ENCODE results near the gene DOHH.
"Not testable (repeated sequence)": the region's sequence is repeated elsewhere in the genome, so short reads cannot be mapped to it uniquely, and the experiment has no call there.

DOHH gene

GRCh38 chr19:3535235-3535535, 34.7 kb upstream of the DOHH start:
- no peak for DNase-seq (ENCODE audit: extremely low read depth in 1 of 2, low read depth in 1 of 2)

DNA sequence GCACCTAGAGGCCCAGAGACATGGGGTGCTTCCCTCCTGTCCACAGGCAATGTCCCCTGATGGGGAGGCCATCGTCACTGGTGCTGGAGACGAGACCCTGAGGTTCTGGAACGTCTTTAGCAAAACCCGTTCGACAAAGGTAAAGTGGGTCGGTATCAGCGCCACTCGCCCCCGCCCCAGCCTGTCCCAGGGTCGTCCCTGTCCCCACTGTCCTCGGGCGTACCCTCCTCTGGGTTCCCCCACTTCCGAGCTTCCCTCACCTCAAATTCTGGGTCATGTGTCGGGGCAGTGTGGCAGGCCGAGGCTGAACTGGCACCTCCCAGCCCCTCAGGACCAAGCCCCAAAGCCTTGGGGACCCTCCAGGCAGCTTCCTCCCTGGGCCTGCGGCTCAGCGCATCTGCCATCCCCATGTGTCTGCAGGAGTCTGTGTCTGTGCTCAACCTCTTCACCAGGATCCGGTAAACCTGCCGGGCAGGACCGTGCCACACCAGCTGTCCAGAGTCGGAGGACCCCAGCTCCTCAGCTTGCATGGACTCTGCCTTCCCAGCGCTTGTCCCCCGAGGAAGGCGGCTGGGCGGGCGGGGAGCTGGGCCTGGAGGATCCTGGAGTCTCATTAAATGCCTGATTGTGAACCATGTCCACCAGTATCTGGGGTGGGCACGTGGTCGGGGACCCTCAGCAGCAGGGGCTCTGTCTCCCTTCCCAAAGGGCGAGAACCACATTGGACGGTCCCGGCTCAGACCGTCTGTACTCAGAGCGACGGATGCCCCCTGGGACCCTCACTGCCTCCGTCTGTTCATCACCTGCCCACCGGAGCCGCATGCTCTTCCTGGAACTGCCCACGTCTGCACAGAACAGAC, 34.1 kb upstream of the DOHH start:
- no peak for DNase-seq (ENCODE audit: extremely low read depth in 1 of 2, low read depth in 1 of 2)

GRCh38 chr19:3533563-3534216, 33.2 kb upstream of the DOHH start:
- DNase-seq (ENCODE audit: extremely low read depth in 1 of 2, low read depth in 1 of 2) = no peak

DNA sequence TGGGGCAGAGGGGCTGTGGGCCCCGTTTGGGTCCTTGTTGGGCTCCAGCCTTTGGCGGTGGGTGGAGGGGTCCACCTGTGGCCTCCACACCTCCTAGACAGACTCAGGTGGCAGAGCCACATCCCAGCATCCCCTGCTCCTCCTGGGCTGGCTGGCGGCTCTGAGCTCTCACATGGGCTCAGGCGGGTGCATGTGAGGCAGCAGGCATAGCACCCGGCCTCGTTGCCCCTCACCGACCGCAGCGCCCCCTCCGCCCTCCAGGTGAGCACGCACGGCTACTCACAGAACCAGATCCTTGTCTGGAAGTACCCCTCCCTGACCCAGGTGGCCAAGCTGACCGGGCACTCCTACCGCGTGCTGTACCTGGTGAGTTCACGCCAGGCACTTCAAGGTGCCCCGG, 32.6 kb upstream of the DOHH start:
- DNase-seq (ENCODE audit: extremely low read depth in 1 of 2, low read depth in 1 of 2) = no peak

- no peak for DNase-seq (ENCODE audit: extremely low read depth in 1 of 2, low read depth in 1 of 2)
These were observed 31.8 kb upstream of the DOHH start for GRCh38 chr19:3532154-3532786.

GRCh38 chr19:3531716-3532115, 31.2 kb upstream of the DOHH start:
- no peak for DNase-seq (ENCODE audit: extremely low read depth in 1 of 2, low read depth in 1 of 2)

- DNase-seq (ENCODE audit: extremely low read depth in 1 of 2, low read depth in 1 of 2) = no peak
These were observed 29.9 kb upstream of the DOHH start for GRCh38 chr19:3530389-3530788.

DNA sequence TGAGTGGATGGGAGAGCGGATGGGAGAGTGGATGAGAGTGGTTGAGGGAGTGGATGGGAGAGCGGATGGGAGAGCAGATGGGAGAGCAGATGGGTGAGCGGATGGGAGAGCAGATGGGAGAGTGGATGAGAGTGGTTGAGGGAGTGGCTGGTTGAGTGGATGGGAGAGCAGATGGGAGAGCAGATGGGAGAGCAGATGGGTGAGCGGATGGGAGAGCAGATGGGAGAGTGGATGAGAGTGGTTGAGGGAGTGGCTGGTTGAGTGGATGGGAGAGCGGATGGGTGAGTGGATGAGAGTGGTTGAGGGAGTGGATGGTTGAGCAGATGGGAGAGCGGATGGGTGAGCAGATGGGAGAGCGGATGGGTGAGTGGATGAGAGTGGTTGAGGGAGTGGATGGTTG, 28.8 kb upstream of the DOHH start:
- DNase-seq (ENCODE audit: extremely low read depth in 1 of 2, low read depth in 1 of 2) = not testable (repeated sequence)

DNA sequence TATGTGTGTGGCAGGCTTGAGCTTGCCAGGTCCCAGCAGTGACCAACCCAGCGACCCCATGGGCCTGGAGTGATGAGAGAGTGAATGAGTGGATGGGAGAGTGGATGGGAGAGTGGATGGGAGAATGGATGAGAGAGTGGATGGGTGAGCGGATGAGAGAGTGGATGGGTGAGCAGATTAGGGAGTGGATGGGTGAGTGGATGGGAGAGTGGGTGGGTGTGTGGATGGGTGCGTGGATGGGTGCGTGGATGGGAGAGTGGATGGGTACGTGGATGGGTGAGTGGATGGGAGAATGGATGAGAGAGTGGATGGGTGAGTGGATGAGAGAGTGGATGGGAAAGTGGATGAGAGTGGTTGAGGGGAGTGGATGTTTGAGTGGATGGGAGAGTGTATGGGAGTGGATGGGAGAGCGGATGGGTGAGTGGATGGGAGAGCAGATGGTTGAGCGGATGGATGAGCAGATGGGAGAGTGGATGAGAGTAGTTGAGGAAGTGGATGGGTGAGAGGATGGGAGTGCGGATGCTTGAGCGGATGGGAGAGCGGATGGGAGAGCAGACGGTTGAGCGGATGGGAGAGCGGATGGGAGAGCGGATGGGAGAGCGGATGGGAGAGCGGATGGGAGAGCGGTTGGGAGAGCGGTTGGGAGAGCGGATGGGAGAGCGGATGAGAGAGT, 28.2 kb upstream of the DOHH start:
- no peak for DNase-seq (ENCODE audit: extremely low read depth in 1 of 2, low read depth in 1 of 2)

GRCh38 chr19:3528080-3528479, 27.6 kb upstream of the DOHH start:
- DNase-seq (ENCODE audit: extremely low read depth in 1 of 2, low read depth in 1 of 2) = no peak

DNA sequence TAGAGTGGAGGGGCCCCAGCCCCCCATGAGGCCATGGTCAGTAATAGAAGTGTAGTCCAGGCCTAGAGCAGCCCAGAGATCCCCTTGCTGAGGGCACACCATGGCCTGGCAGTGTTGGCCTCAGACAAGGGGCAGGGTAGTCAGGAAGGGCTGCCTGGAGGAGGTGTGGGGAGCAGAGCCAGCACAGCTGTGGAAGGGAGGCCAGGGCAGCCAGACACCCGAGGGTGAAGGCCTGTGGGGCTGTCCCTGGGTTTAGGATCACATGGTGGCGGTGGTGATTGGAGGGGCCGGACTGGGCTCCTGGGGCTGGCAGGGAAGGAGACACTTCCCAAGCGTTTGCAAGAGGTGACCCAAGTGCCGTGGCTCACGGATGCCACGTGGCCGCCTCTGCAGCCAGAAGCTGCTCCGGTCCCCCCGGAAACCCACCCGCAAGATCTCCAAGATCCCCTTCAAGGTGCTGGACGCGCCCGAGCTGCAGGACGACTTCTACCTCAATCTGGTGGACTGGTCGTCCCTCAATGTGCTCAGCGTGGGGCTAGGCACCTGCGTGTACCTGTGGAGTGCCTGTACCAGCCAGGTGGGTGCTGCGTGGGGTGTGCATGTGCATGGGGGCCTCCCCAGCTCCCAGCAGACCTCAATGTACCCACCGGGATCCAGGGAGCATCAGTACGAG, 26.9 kb upstream of the DOHH start:
- DNase-seq (ENCODE audit: extremely low read depth in 1 of 2, low read depth in 1 of 2) = no peak

GRCh38 chr19:3526507-3527237, 26.2 kb upstream of the DOHH start:
- DNase-seq (ENCODE audit: extremely low read depth in 1 of 2, low read depth in 1 of 2) = no peak

DNA sequence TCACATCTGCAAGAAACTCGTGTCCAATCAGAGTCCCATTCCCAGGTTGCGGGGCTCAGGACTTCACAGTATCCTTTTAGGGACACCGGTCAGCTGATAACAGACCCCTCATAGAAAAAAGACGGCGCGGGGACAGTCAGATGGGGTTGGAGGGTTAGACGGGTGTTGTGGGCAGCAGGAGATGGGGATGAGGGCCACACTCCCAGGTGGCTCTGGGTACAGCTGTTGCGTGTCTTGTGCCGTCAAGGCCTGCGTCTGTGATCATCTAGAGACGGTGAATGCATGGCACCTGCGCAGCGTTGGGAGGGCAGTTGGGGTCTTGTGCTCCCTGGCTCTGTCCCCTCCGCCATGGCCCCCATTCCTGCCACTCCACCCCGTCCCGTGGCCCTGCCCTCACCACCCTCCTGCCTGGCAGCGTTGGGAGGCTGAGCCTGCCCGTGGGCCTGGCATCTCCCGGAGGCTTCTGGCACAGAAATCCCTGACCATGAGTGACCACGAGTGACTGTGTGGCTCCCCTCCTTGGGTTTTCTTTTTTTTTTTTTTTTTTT, 24.5 kb upstream of the DOHH start:
- no peak for DNase-seq (ENCODE audit: extremely low read depth in 1 of 2, low read depth in 1 of 2)

GRCh38 chr19:3524078-3524842, 23.8 kb upstream of the DOHH start:
- no peak for DNase-seq (ENCODE audit: extremely low read depth in 1 of 2, low read depth in 1 of 2)

DNA sequence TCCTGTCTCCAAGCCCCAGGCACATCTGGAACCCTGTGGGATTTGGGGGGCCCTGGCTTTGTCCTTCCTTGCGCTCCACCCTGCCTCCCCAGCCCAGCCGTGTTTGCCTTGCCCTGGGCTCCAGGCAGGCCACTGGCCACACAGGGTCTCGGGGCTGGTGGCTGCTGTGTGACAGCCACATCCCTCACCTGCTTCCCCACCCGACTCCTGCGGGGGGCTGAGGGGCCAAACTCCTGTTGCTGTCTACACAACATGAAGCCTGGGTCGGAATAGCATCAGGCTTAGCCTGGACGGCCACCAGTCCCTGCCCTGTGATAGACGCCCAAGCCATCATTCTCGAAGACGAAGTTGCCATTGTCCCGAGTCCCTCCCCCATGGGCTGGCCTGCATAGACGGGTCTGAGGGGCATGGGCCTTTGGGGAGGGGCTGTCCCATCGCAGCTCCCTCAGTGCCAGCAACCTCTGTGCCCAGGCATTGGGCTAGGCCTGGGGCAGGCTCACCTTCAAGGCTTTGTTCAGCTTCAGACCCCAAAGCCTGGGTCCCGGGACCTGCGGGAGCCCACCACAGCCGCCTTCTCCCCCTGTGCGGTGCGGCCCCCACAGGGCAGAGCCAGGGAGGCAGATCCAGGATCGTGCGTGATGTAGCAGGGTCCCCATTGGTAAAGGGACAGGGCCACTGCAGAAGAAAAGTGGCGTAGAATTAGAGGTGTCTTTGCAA, 23.0 kb upstream of the DOHH start:
- no peak for DNase-seq (ENCODE audit: extremely low read depth in 1 of 2, low read depth in 1 of 2)

DNA sequence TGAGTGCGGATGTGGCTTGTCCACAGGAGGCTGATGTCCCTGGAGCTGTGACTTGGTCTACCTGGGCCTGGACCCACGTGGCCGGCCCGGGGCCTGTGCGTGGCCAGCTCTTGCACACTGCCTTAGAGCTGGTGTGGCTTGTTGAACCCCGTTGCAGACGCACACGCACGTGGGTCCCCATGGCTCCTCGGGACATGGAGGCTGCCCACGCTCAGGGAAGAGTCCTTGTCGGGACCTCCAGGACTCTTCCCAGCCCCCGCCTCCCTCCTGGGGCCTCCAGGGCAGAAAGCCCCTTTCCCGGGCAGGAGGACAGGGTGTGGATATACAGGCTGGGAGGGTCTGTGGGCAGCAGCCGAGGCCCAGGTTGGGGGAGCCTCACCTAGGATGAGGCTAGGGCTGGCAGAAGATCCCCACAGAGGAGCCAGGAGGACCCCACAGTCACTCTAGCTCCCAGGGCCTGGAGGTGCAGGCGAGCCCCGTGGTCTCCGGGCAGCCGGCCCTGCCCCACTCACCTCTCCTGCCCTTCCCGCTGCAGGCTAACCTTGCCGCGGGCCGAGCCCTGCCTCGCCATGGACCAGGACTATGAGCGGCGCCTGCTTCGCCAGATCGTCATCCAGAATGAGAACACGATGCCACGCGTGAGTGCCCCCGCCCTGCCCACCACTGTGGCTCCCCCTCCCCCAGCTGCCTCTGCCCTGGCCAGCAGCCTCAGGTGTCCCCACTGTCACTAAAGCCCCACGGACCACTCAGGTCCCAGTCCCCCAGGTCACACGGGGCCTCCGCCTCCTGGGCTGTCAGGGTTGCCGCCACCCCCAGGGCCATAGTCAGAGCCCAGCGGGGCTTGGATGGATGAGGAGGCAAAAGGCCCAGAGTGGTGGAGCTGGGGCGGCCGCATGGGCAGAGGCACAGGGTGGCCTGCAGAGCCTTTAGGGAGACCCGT, 22.2 kb upstream of the DOHH start:
- DNase-seq (ENCODE audit: extremely low read depth in 1 of 2, low read depth in 1 of 2) = no peak

DNA sequence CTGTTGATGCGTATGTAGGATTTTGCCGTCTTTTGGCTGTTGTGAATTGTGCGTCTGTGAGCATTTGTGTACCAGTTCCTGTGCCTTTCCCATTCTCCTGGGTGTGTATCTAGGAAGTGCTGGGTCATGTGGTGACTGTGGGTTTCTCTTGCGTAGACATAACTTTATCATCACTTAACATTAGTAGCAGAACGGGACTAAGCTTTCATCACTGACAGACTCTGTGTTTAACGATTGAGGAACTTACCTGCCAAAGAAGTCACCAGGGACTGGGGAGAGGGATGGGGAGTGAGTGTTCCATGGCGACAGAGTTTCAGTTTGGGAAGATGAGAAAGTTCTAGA, 20.6 kb upstream of the DOHH start:
- DNase-seq (ENCODE audit: extremely low read depth in 1 of 2, low read depth in 1 of 2) = no peak

Data from activated CD8-positive, alpha-beta memory T cell treated with anti-CD3 and anti-CD28 coated beads for 1 hour (primary cell).